Measurements from ENCODE around the gene RPL18A. TPM values are rescaled to one million over a fixed set of nuclear protein-coding genes. Genes with fewer than 3 reads are reported as not detected.

Gene RPL18A
- total and polyA plus RNA-seq, 4 donors: 639 to 1,987 (median 1,843) TPM

DNA sequence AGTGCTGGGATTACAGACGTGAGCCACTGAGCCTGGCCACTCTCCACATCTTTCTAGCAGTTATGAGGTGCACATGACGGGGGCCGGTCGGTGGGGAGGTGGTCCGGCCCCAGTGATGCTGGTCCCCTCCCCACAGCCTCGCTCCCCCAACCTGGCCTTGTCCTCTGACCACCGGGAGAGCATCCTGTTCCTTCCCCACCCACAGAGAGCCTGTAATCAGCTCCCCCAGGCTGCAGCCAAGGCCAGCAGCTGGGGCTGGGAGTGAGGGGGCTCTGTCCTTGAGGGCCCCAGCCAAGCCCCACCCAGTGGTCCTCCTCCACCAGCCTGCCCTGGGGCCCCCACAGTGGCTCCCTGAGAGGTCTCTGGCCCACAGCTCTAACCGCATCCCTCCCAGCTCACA is 35.4 kb upstream of the RPL18A start:
- Histone ChIP-seq H3K9me3 (ENCODE audit: control insufficient read depth in 4 of 4, insufficient read depth in 3 of 4, low read length in 3 of 4) (peaks cover 0 to 2% (median 0%) of the 10 kb centered on the region in 4 donors), H3K27me3 (ENCODE audit: control insufficient read depth in 3 of 3, insufficient read depth in 3 of 3, low read length in 2 of 3) (no peaks in the 10 kb centered on the region), H3K27ac (ENCODE audit: low read depth in 1 of 2, low read length in 1 of 2) (no peak overlapping the region), H3K36me3 (ENCODE audit: control insufficient read depth in 4 of 4, insufficient read depth in 4 of 4, low read length in 4 of 4) (no peaks in the 10 kb centered on the region), H3K4me3 (no peak overlapping the region), H3K9ac (ENCODE audit: insufficient read depth in 1 of 2, low read length in 2 of 2) (no peak overlapping the region), H3K4me1 (ENCODE audit: control insufficient read depth in 5 of 5, insufficient read depth in 5 of 5, low read length in 5 of 5) (no peaks in the 10 kb centered on the region)
- ATAC-seq (ENCODE audit: insufficient read depth, low FRiP score) (no peak), DNase-seq (no peak)
- WGBS, 2 donors: 54 to 69% methylated on average over 7 to 8 of the region's 8 CpGs
- TF ChIP-seq, protein P1, sequence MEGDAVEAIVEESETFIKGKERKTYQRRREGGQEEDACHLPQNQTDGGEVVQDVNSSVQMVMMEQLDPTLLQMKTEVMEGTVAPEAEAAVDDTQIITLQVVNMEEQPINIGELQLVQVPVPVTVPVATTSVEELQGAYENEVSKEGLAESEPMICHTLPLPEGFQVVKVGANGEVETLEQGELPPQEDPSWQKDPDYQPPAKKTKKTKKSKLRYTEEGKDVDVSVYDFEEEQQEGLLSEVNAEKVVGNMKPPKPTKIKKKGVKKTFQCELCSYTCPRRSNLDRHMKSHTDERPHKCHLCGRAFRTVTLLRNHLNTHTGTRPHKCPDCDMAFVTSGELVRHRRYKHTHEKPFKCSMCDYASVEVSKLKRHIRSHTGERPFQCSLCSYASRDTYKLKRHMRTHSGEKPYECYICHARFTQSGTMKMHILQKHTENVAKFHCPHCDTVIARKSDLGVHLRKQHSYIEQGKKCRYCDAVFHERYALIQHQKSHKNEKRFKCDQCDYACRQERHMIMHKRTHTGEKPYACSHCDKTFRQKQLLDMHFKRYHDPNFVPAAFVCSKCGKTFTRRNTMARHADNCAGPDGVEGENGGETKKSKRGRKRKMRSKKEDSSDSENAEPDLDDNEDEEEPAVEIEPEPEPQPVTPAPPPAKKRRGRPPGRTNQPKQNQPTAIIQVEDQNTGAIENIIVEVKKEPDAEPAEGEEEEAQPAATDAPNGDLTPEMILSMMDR (IDR thresholded peaks at IDR 0.05; ENCODE audit: control extremely low read depth, extremely low read depth): no peak

DNA sequence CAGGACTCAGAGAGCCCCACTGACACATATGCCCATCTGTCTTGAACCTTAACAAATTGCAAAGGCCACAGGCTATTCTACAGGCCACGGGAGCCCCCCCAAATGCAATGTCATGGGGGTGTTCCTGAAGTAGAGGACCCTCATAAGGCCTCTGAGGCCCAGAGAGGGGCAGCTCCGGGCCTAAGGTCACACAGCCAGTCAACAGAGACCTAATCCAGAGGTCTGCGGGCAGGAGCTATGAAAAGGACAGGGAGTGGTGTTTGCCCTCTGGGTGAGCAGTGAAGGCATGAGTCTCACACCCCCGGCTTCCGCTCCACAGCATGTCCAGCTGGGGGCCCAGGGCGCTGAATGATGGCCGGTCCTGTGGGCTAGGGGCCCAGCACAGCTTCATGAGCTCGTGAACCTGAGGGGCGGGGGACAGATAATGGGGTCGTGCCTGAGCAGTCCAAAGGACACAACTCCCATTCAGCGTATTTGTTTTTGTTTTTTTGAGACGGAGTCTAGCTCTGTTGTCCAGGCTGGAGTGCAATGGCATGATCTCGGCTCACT is 33.1 kb upstream of the RPL18A start:
- H3K9ac ChIP-seq (ENCODE audit: insufficient read depth in 1 of 2, low read length in 2 of 2): no peak overlapping the region
- H3K27ac ChIP-seq (ENCODE audit: low read depth in 1 of 2, low read length in 1 of 2): no peak overlapping the region
- no peak for ATAC-seq (ENCODE audit: insufficient read depth, low FRiP score)
- H3K4me1 ChIP-seq (ENCODE audit: control insufficient read depth in 5 of 5, insufficient read depth in 5 of 5, low read length in 5 of 5): peaks cover 0 to 3% (median 0%) of the 10 kb centered on the region in 5 donors
- WGBS, 2 donors: 88 to 90% methylated on average over 13 of the region's 13 CpGs
- H3K9me3 ChIP-seq (ENCODE audit: control insufficient read depth in 4 of 4, insufficient read depth in 3 of 4, low read length in 3 of 4): peaks cover 0 to 2% (median 0%) of the 10 kb centered on the region in 4 donors
- TF ChIP-seq, protein P1 (IDR thresholded peaks at IDR 0.05; ENCODE audit: control extremely low read depth, extremely low read depth): no peak
- H3K36me3 ChIP-seq (ENCODE audit: control insufficient read depth in 4 of 4, insufficient read depth in 4 of 4, low read length in 4 of 4): peaks cover 0 to 4% (median 0%) of the 10 kb centered on the region in 4 donors
- DNase-seq: no peak
- H3K27me3 ChIP-seq (ENCODE audit: control insufficient read depth in 3 of 3, insufficient read depth in 3 of 3, low read length in 2 of 3): peaks cover 0 to 12% (median 2%) of the 10 kb centered on the region in 3 donors
- H3K4me3 ChIP-seq: no peak overlapping the region

DNA sequence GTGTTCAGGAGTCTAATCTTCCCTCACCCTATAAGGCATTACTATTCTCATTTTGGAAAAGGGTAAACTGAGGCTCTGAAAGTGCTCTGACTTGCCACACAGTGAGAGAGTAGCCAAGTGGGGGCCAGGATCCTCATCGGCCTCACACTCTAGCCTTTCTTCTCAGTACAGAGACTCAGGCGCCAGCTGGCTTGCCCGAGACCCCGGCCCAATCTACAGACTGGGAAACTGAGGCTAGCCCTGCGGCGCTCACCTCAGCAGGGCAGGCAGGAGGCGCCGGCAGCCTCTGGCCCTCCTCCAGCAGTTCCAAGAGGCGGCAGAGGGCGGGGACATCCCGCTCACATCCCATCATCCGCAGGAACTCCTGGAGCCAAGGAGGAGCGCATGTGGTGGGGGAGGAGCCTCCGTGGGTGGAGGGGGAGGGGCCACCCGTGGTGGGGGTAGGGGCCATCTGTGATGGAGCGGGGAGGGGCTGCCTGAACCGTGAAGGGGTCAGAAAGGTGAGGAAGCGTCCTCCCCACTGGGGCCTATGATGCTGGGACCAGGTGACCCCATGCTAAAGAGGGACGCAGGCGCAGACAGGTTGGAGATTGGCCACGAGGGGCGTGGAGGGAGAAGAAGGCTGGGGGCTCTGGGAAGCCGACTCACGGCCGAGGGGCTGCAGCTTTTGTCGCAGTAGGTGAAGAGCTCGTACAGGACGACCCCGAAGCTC is 29.7 kb upstream of the RPL18A start:
- H3K9ac ChIP-seq (ENCODE audit: insufficient read depth in 1 of 2, low read length in 2 of 2): no peak overlapping the region
- peaks cover 0 to 22% (median 5%) of the 10 kb centered on the region in 3 donors for H3K27me3 ChIP-seq (ENCODE audit: control insufficient read depth in 3 of 3, insufficient read depth in 3 of 3, low read length in 2 of 3)
- no peak overlapping the region for H3K27ac ChIP-seq (ENCODE audit: low read depth in 1 of 2, low read length in 1 of 2)
- H3K4me3 ChIP-seq: no peak overlapping the region
- H3K9me3 ChIP-seq (ENCODE audit: control insufficient read depth in 4 of 4, insufficient read depth in 3 of 4, low read length in 3 of 4): peaks cover 0 to 2% (median 0%) of the 10 kb centered on the region in 4 donors
- H3K4me1 ChIP-seq (ENCODE audit: control insufficient read depth in 5 of 5, insufficient read depth in 5 of 5, low read length in 5 of 5): peaks cover 0 to 3% (median 0%) of the 10 kb centered on the region in 5 donors
- ATAC-seq (ENCODE audit: insufficient read depth, low FRiP score) (no peak), DNase-seq (peak in 1 of 3 donors; percentile 30)
- H3K36me3 ChIP-seq (ENCODE audit: control insufficient read depth in 4 of 4, insufficient read depth in 4 of 4, low read length in 4 of 4): peaks cover 0 to 13% (median 0%) of the 10 kb centered on the region in 4 donors
- TF ChIP-seq, protein P1 (IDR thresholded peaks at IDR 0.05; ENCODE audit: control extremely low read depth, extremely low read depth): no peak
- 39 to 63% methylated on average over 27 to 29 of the region's 29 CpGs for WGBS, 2 donors
